Measurements from ENCODE around the gene NLRP7.
A peak's percentile ranks its signal among the peaks of the same experiment; 100 is the strongest.
"Not testable (repeated sequence)": the region's sequence is repeated elsewhere in the genome, so short reads cannot be mapped to it uniquely, and the experiment has no call there.

The NLRP7 gene

DNA sequence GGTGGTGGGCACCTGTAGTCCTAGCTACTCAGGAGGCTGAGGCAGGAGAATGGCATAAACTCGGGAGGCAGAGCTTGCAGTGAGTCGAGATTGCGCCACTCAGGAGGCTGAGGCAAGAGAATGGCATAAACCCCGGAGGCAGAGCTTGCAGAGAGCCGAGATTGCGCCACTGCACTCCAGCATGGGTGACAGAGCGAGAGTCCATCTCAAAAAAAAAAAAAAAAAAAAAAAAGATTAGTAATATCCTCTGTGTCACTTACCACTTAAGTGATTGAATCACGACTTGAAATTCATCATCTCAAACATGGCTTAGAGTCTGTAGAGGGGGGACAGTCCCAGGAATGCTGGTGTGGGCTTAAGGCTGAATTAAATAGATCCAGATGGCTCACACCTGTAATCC lies 46.2 kb downstream of the NLRP7 start:
- not testable (repeated sequence) for H2BK5ac ChIP-seq (ENCODE audit: low read depth, low read length, poor library complexity); H3K79me2 ChIP-seq (ENCODE audit: control insufficient read depth, insufficient read depth, low read length, poor library complexity); H3K23ac ChIP-seq (ENCODE audit: low read length); H2AFZ ChIP-seq (ENCODE audit: insufficient read depth, low read length, poor library complexity); H2AK5ac ChIP-seq (ENCODE audit: low read length); H3K36me3 ChIP-seq (ENCODE audit: control insufficient read depth in 1 of 2, insufficient read depth in 2 of 2, low read length in 2 of 2); H3K27me3 ChIP-seq (ENCODE audit: insufficient read depth, low read length); H3K18ac ChIP-seq (ENCODE audit: low read length); H3K9ac ChIP-seq (ENCODE audit: low read length); H3K79me1 ChIP-seq (ENCODE audit: low read length); H3K4me2 ChIP-seq (ENCODE audit: low read length); H3K4me3 ChIP-seq (ENCODE audit: low read depth, low read length); H2BK12ac ChIP-seq (ENCODE audit: low read length); H3K4me1 ChIP-seq (ENCODE audit: control insufficient read depth in 1 of 2, insufficient read depth in 2 of 2, low read length in 2 of 2); H2BK120ac ChIP-seq (ENCODE audit: insufficient read depth, low read length, poor library complexity); H3K9me3 ChIP-seq (ENCODE audit: insufficient read depth, low read depth, low read length); H4K12ac ChIP-seq (ENCODE audit: low read depth, low read length); H3K4ac ChIP-seq (ENCODE audit: low read depth, low read length); H3K27ac ChIP-seq (ENCODE audit: low read depth, low read length)
- Histone ChIP-seq H4K91ac (ENCODE audit: low read depth, low read length) (peak overlapping the region; percentile 37), H3K14ac (ENCODE audit: low read length) (peak overlapping the region; percentile 44), H4K8ac (ENCODE audit: low read depth, low read length) (peak overlapping the region; percentile 47)
- WGBS (ENCODE audit: extremely low coverage, insufficient coverage, insufficient read length): no CpG with 5 or more reads among the region's 8 CpGs
- DNase-seq: peak; percentile 88 to 92

DNA sequence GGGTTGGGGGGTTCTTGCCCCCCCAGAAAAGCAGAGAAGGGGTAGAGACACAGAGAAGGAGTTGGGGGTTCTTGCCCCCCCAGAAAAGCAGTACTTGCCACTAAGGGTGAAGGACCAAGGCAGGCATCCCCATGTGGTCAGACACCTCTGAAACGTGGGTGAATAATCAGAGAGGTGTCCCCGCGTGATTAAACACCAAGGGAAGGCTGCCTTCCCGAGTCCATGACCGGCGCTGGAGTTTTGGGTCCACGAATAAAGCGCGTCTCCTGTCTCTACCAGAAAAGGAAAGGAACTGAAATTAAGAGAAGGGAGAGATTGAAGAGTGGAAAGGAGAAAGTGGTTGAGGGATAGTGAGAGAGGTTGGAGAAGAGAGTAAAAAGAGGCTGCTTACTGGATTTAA lies 47.7 kb downstream of the NLRP7 start:
- not testable (repeated sequence) for H2BK5ac ChIP-seq (ENCODE audit: low read depth, low read length, poor library complexity); H3K4ac ChIP-seq (ENCODE audit: low read depth, low read length); H3K4me2 ChIP-seq (ENCODE audit: low read length); DNase-seq; H3K18ac ChIP-seq (ENCODE audit: low read length); H3K14ac ChIP-seq (ENCODE audit: low read length); H3K4me3 ChIP-seq (ENCODE audit: low read depth, low read length); H3K79me1 ChIP-seq (ENCODE audit: low read length); H3K4me1 ChIP-seq (ENCODE audit: control insufficient read depth in 1 of 2, insufficient read depth in 2 of 2, low read length in 2 of 2); H3K79me2 ChIP-seq (ENCODE audit: control insufficient read depth, insufficient read depth, low read length, poor library complexity); H3K9ac ChIP-seq (ENCODE audit: low read length); H3K36me3 ChIP-seq (ENCODE audit: control insufficient read depth in 1 of 2, insufficient read depth in 2 of 2, low read length in 2 of 2); H3K27ac ChIP-seq (ENCODE audit: low read depth, low read length); H2BK120ac ChIP-seq (ENCODE audit: insufficient read depth, low read length, poor library complexity); H2BK12ac ChIP-seq (ENCODE audit: low read length); H4K8ac ChIP-seq (ENCODE audit: low read depth, low read length); H4K91ac ChIP-seq (ENCODE audit: low read depth, low read length); H3K27me3 ChIP-seq (ENCODE audit: insufficient read depth, low read length); H3K9me3 ChIP-seq (ENCODE audit: insufficient read depth, low read depth, low read length); H2AFZ ChIP-seq (ENCODE audit: insufficient read depth, low read length, poor library complexity); H4K12ac ChIP-seq (ENCODE audit: low read depth, low read length); H2AK5ac ChIP-seq (ENCODE audit: low read length); H3K23ac ChIP-seq (ENCODE audit: low read length)
- WGBS (ENCODE audit: extremely low coverage, insufficient coverage, insufficient read length): no CpG with 5 or more reads among the region's 9 CpGs

GRCh38 chr19:54898685-54899084 lies 48.6 kb downstream of the NLRP7 start:
- H3K18ac ChIP-seq (ENCODE audit: low read length); H4K12ac ChIP-seq (ENCODE audit: low read depth, low read length); H3K27ac ChIP-seq (ENCODE audit: low read depth, low read length); DNase-seq; H2BK120ac ChIP-seq (ENCODE audit: insufficient read depth, low read length, poor library complexity); H3K9ac ChIP-seq (ENCODE audit: low read length); H3K14ac ChIP-seq (ENCODE audit: low read length); H3K9me3 ChIP-seq (ENCODE audit: insufficient read depth, low read depth, low read length); H2BK12ac ChIP-seq (ENCODE audit: low read length); H4K8ac ChIP-seq (ENCODE audit: low read depth, low read length); H2AFZ ChIP-seq (ENCODE audit: insufficient read depth, low read length, poor library complexity); H3K79me2 ChIP-seq (ENCODE audit: control insufficient read depth, insufficient read depth, low read length, poor library complexity); H3K4me1 ChIP-seq (ENCODE audit: control insufficient read depth in 1 of 2, insufficient read depth in 2 of 2, low read length in 2 of 2); H3K4ac ChIP-seq (ENCODE audit: low read depth, low read length); H3K4me2 ChIP-seq (ENCODE audit: low read length); H3K79me1 ChIP-seq (ENCODE audit: low read length); H2BK5ac ChIP-seq (ENCODE audit: low read depth, low read length, poor library complexity); H4K91ac ChIP-seq (ENCODE audit: low read depth, low read length); H3K23ac ChIP-seq (ENCODE audit: low read length); H3K4me3 ChIP-seq (ENCODE audit: low read depth, low read length); H3K27me3 ChIP-seq (ENCODE audit: insufficient read depth, low read length); H2AK5ac ChIP-seq (ENCODE audit: low read length); H3K36me3 ChIP-seq (ENCODE audit: control insufficient read depth in 1 of 2, insufficient read depth in 2 of 2, low read length in 2 of 2): not testable (repeated sequence)
- WGBS (ENCODE audit: extremely low coverage, insufficient coverage, insufficient read length): no CpG with 5 or more reads among the region's 7 CpGs

DNA sequence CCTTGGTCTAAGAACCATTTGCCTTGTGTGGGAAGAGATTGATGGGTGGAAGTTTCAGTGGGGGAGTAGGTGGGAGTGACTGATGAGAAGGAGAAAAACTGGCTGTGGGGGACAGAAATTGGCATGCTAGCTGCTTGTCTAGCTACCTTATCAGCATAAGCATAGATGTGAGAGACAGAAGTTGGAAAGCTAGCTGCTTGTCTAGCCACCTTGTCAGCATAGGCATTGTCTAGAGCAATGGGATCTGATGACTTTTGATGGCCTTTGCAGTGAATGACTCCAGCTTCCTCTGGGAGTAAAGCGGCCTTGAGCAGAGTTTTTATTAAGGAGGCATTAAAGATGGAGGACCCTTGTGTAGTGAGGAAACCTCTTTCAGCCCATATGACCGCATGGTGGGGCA lies 51.3 kb downstream of the NLRP7 start:
- no peak overlapping the region for H3K14ac ChIP-seq (ENCODE audit: low read length)
- no peaks in the 10 kb centered on the region for H3K79me2 ChIP-seq (ENCODE audit: control insufficient read depth, insufficient read depth, low read length, poor library complexity)
- no peak overlapping the region for H3K4me3 ChIP-seq (ENCODE audit: low read depth, low read length)
- no peak overlapping the region for H2BK12ac ChIP-seq (ENCODE audit: low read length)
- H3K9me3 ChIP-seq (ENCODE audit: insufficient read depth, low read depth, low read length): no peaks in the 10 kb centered on the region
- H3K27me3 ChIP-seq (ENCODE audit: insufficient read depth, low read length): no peaks in the 10 kb centered on the region
- H3K36me3 ChIP-seq (ENCODE audit: control insufficient read depth in 1 of 2, insufficient read depth in 2 of 2, low read length in 2 of 2): no peaks in the 10 kb centered on the region
- no peak overlapping the region for H2AK5ac ChIP-seq (ENCODE audit: low read length)
- H3K9ac ChIP-seq (ENCODE audit: low read length): no peak overlapping the region
- no peak for DNase-seq
- peak overlapping the region; percentile 38 for H4K8ac ChIP-seq (ENCODE audit: low read depth, low read length)
- H3K23ac ChIP-seq (ENCODE audit: low read length): no peak overlapping the region
- H3K4me2 ChIP-seq (ENCODE audit: low read length): no peak overlapping the region
- no peak overlapping the region for H2BK5ac ChIP-seq (ENCODE audit: low read depth, low read length, poor library complexity)
- H2BK120ac ChIP-seq (ENCODE audit: insufficient read depth, low read length, poor library complexity): no peak overlapping the region
- H2AFZ ChIP-seq (ENCODE audit: insufficient read depth, low read length, poor library complexity): no peak overlapping the region
- peaks cover 6% of the 10 kb centered on the region for H3K79me1 ChIP-seq (ENCODE audit: low read length)
- H4K91ac ChIP-seq (ENCODE audit: low read depth, low read length): no peak overlapping the region
- no peak overlapping the region for H3K27ac ChIP-seq (ENCODE audit: low read depth, low read length)
- no CpG with 5 or more reads among the region's 2 CpGs for WGBS (ENCODE audit: extremely low coverage, insufficient coverage, insufficient read length)
- peaks cover 0 to 6% of the 10 kb centered on the region in 2 experiments for H3K4me1 ChIP-seq (ENCODE audit: control insufficient read depth in 1 of 2, insufficient read depth in 2 of 2, low read length in 2 of 2)
- H3K18ac ChIP-seq (ENCODE audit: low read length): no peak overlapping the region
- H4K12ac ChIP-seq (ENCODE audit: low read depth, low read length): no peak overlapping the region
- H3K4ac ChIP-seq (ENCODE audit: low read depth, low read length): no peak overlapping the region
